GM21526 (cell line): ENCODE measurements around the gene PLA2G4E.

Source experiments
- ATAC-seq: cut with Tn5 transposase; IDR thresholded peaks from one replicate; pipeline ENCODE4 v1.9.1; 2021; ENCODE audit warnings: moderate library complexity; ENCODE audit not compliant: unreplicated experiment, low FRiP score

The PLA2G4E gene

GRCh38 chr15:41981371-41982132 is 39.3 kb downstream of the PLA2G4E start:
- ATAC-seq = no peak

- ATAC-seq = no peak
Observed at GRCh38 chr15:41980654-41981323, 40.1 kb downstream of the PLA2G4E start.

GRCh38 chr15:41979493-41980266 is 41.2 kb downstream of the PLA2G4E start:
- ATAC-seq = no peak

- ATAC-seq = no peak
Observed at GRCh38 chr15:41978534-41978933, 42.3 kb downstream of the PLA2G4E start.

- ATAC-seq = no peak
Observed at GRCh38 chr15:41977757-41978383, 43.0 kb downstream of the PLA2G4E start.

- ATAC-seq = no peak
Observed at GRCh38 chr15:41975669-41976068, 45.2 kb downstream of the PLA2G4E start.

GRCh38 chr15:41974041-41974440 is 46.8 kb downstream of the PLA2G4E start:
- ATAC-seq = no peak

GRCh38 chr15:41972253-41973242 is 48.3 kb downstream of the PLA2G4E start, which contains the start of gene EHD4:
Gene EHD4 (minus strand): TSS chr15:41972557. CDS start chr15:41972494, 63 bp downstream.
- peak; percentile 73 for ATAC-seq

- ATAC-seq = peak; percentile 24
Observed at GRCh38 chr15:41971895-41972252, 49.0 kb downstream of the PLA2G4E start.

- peak; percentile 43 for ATAC-seq
Observed at GRCh38 chr15:41971089-41971894, 49.5 kb downstream of the PLA2G4E start.

- no peak for ATAC-seq
Observed at GRCh38 chr15:41970456-41970855, 50.4 kb downstream of the PLA2G4E start.

- ATAC-seq = no peak
Observed at GRCh38 chr15:41969851-41970431, 50.9 kb downstream of the PLA2G4E start.

- no peak for ATAC-seq
Observed at GRCh38 chr15:41968701-41969100, 52.1 kb downstream of the PLA2G4E start.

GRCh38 chr15:41967506-41968206 is 53.2 kb downstream of the PLA2G4E start:
- no peak for ATAC-seq

GRCh38 chr15:41966920-41967465 is 53.8 kb downstream of the PLA2G4E start:
- no peak for ATAC-seq

- no peak for ATAC-seq
Observed at GRCh38 chr15:41966414-41966812, 54.4 kb downstream of the PLA2G4E start.
